ENCODE measurements around the gene STX1A. TPM values are rescaled to one million over a fixed set of nuclear protein-coding genes. Genes with fewer than 3 reads are reported as not detected.

STX1A gene
- total and polyA plus RNA-seq, 2 donors from 2014 or later = 2.2 to 7.4 TPM

DNA sequence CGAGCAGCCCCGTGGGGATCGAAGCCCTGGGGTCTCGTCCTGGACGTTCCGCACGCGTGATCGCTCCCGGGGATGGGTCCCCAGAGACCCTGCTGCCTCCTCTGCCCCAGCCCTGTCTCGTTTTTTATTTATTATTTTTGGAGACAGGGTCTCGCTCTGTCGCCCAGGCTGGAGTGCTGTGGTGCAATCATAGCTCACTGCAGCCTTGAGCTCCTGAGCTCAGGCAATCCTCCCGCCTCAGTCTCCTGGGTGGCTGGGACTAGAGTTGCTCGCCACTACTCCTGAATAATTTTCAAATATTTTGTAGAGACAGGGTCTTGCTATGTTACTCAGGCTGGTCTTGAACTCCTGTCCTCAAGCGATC lies 319 bp upstream of the STX1A start:
- peak overlapping the region in 2 of 3 donors; percentile 45 to 53 for H3K4me3 ChIP-seq (ENCODE audit: low read length in 3 of 3)
- DNase-seq (no peak), FAIRE-seq (no peak)
- H3K9me3 ChIP-seq (ENCODE audit: control insufficient read depth in 2 of 3, insufficient read depth in 1 of 3, low read length in 3 of 3) = no peaks in the 10 kb centered on the region
- no peak overlapping the region for H3K27ac ChIP-seq (ENCODE audit: low read depth in 2 of 2, low read length in 2 of 2)
- H3K4me1 ChIP-seq (ENCODE audit: control insufficient read depth in 2 of 3, insufficient read depth in 2 of 3, low read depth in 1 of 3, low read length in 3 of 3) = peaks cover 0 to 8% (median 0%) of the 10 kb centered on the region in 3 donors
- no peaks in the 10 kb centered on the region for H3K27me3 ChIP-seq (ENCODE audit: control insufficient read depth, insufficient read depth, low read length)
- H3K36me3 ChIP-seq (ENCODE audit: control insufficient read depth in 2 of 3, insufficient read depth in 3 of 3, low read length in 3 of 3) = no peaks in the 10 kb centered on the region
- TF ChIP-seq, protein P1, sequence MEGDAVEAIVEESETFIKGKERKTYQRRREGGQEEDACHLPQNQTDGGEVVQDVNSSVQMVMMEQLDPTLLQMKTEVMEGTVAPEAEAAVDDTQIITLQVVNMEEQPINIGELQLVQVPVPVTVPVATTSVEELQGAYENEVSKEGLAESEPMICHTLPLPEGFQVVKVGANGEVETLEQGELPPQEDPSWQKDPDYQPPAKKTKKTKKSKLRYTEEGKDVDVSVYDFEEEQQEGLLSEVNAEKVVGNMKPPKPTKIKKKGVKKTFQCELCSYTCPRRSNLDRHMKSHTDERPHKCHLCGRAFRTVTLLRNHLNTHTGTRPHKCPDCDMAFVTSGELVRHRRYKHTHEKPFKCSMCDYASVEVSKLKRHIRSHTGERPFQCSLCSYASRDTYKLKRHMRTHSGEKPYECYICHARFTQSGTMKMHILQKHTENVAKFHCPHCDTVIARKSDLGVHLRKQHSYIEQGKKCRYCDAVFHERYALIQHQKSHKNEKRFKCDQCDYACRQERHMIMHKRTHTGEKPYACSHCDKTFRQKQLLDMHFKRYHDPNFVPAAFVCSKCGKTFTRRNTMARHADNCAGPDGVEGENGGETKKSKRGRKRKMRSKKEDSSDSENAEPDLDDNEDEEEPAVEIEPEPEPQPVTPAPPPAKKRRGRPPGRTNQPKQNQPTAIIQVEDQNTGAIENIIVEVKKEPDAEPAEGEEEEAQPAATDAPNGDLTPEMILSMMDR (IDR thresholded peaks at IDR 0.05; ENCODE audit: borderline replicate concordance, extremely low read depth, insufficient read depth) = no peak
- intact Hi-C loops (cut with DNase I) = loop anchor here (5.0 kb wide), 1 partner anchor 112 kb away; no protein-coding TSS in a partner anchor
- H3K9ac ChIP-seq (ENCODE audit: low read length in 3 of 3) = no peak overlapping the region

DNA sequence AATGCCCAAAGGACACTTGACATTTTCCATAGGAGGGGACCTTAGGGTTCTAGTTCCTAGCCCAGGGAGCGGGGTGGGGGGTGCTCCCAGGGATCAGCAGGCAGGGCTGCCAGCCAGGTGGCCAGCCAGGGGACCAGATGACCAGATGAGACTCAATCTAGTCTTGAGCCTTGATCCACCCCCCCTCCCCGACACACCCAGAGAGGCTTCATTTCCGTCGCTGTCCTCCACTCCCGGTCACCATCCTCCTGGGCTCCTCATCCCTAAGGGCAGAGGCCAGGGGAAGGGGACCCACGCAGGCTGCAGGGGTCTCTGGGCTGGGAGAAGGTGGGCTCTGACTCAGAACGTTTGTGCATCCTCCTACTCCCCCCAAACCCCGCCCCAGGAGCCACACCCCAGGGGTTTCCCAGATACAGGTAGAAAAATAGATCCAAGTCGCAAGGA lies 1.0 kb downstream of the STX1A start:
- no peak overlapping the region for H3K27ac ChIP-seq (ENCODE audit: low read depth in 2 of 2, low read length in 2 of 2)
- intact Hi-C loops (cut with DNase I) = loop anchor here (5.0 kb wide), 1 partner anchor 111 kb away; no protein-coding TSS in a partner anchor
- H3K9me3 ChIP-seq (ENCODE audit: control insufficient read depth in 2 of 3, insufficient read depth in 1 of 3, low read length in 3 of 3) = no peaks in the 10 kb centered on the region
- H3K9ac ChIP-seq (ENCODE audit: low read length in 3 of 3) = no peak overlapping the region
- H3K27me3 ChIP-seq (ENCODE audit: control insufficient read depth, insufficient read depth, low read length) = no peaks in the 10 kb centered on the region
- TF ChIP-seq, protein P1 (IDR thresholded peaks at IDR 0.05; ENCODE audit: borderline replicate concordance, extremely low read depth, insufficient read depth) = no peak
- FAIRE-seq (no peak), DNase-seq (no peak)
- H3K4me3 ChIP-seq (ENCODE audit: low read length in 3 of 3) = peak overlapping the region in 1 of 3 donors; percentile 67
- H3K4me1 ChIP-seq (ENCODE audit: control insufficient read depth in 2 of 3, insufficient read depth in 2 of 3, low read depth in 1 of 3, low read length in 3 of 3) = peaks cover 0 to 8% (median 0%) of the 10 kb centered on the region in 3 donors
- H3K36me3 ChIP-seq (ENCODE audit: control insufficient read depth in 2 of 3, insufficient read depth in 3 of 3, low read length in 3 of 3) = no peaks in the 10 kb centered on the region

DNA sequence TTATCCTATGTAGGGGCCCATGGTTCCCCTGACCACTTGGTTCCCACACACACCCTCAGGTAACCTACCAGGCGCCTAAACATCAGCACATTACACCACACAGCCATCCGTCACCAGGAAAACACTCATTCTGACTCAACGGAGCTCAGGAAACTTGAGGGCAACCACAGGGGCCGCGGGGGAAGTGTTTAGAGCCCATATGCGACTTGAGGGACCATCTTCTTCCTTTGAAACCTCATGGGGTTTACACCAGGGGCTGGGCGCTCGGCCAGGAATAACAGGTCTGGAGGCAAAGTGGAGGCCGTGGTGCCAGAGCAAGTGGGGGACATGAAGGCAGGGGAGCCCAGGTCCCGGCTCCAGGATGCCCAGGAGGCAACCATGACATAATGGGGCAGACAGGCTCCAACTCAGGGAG lies 1.5 kb downstream of the STX1A start:
- no peak for FAIRE-seq
- peaks cover 0 to 8% (median 0%) of the 10 kb centered on the region in 3 donors for H3K4me1 ChIP-seq (ENCODE audit: control insufficient read depth in 2 of 3, insufficient read depth in 2 of 3, low read depth in 1 of 3, low read length in 3 of 3)
- no peak for DNase-seq
- H3K27ac ChIP-seq (ENCODE audit: low read depth in 2 of 2, low read length in 2 of 2) = no peak overlapping the region
- TF ChIP-seq, protein P1 (IDR thresholded peaks at IDR 0.05; ENCODE audit: borderline replicate concordance, extremely low read depth, insufficient read depth) = no peak
- no peaks in the 10 kb centered on the region for H3K9me3 ChIP-seq (ENCODE audit: control insufficient read depth in 2 of 3, insufficient read depth in 1 of 3, low read length in 3 of 3)
- H3K36me3 ChIP-seq (ENCODE audit: control insufficient read depth in 2 of 3, insufficient read depth in 3 of 3, low read length in 3 of 3) = no peaks in the 10 kb centered on the region
- H3K4me3 ChIP-seq (ENCODE audit: low read length in 3 of 3) = no peak overlapping the region
- no peak overlapping the region for H3K9ac ChIP-seq (ENCODE audit: low read length in 3 of 3)
- no peaks in the 10 kb centered on the region for H3K27me3 ChIP-seq (ENCODE audit: control insufficient read depth, insufficient read depth, low read length)
- intact Hi-C loops (cut with DNase I) = loop anchor here (5.0 kb wide), 1 partner anchor 111 kb away; no protein-coding TSS in a partner anchor

All from kidney (tissue), 14 donors.